Natural killer cell (primary cell): ENCODE results near the gene P3H2. TPM values are rescaled to one million over a fixed set of nuclear protein-coding genes. Genes with fewer than 3 reads are reported as not detected.

ENCODE experiments used
- ATAC-seq, 3 donors: fragments of 150-1000 bp in 2 of 3; fragments of 200-7000 bp in 1 of 3; cut with Tn5 transposase; 1 replicate in 1 of 3; 2 replicates in 2 of 3; pipeline ENCODE4 v1.10.0; 2021; ENCODE audit warnings: mild to moderate bottlenecking in 2 of 3, moderate library complexity in 2 of 3
- DNase-seq, 2 donors: peaks; one replicate each; pipeline versions ENCODE4 v3.0.0 to v3.0.0-alpha.2; 2013 to 2021; ENCODE audit warnings: mixed read lengths in 1 of 2
- H3K27ac ChIP-seq: one replicate; pipeline ENCODE4 v1.5.1; 2013; ENCODE audit warnings: mild to moderate bottlenecking, low read length
- H3K27me3 ChIP-seq: one replicate; pipeline ENCODE4 v1.6.1; 2013; ENCODE audit warnings: low read length; ENCODE audit not compliant: control insufficient read depth, insufficient read depth
- H3K36me3 ChIP-seq: one replicate; pipeline ENCODE4 v1.6.1; 2013; ENCODE audit warnings: low read length; ENCODE audit not compliant: control insufficient read depth, insufficient read depth
- H3K4me1 ChIP-seq: one replicate; pipeline ENCODE4 v1.6.1; 2013; ENCODE audit warnings: low read length; ENCODE audit not compliant: control insufficient read depth, insufficient read depth
- H3K4me3 ChIP-seq: one replicate; pipeline ENCODE4 v1.5.1; 2013; ENCODE audit warnings: low read length
- H3K9me3 ChIP-seq: one replicate; pipeline ENCODE4 v1.6.1; 2013; ENCODE audit warnings: low read length; ENCODE audit not compliant: control insufficient read depth, insufficient read depth
- H3K27ac Mint-ChIP-seq, 2 donors: one replicate each; pipeline ENCODE4 v1.8.0; 2022; ENCODE audit warnings: mild to moderate bottlenecking in 2 of 2, mixed read lengths in 2 of 2, moderate library complexity in 1 of 2
- H3K27me3 Mint-ChIP-seq, 2 donors: one replicate each; pipeline ENCODE4 v1.8.0; 2022; ENCODE audit warnings: low read depth in 2 of 2, mixed read lengths in 2 of 2
- H3K36me3 Mint-ChIP-seq: one replicate; pipeline ENCODE4 v1.8.0; 2022; ENCODE audit warnings: mixed read lengths
- H3K4me1 Mint-ChIP-seq, 2 donors: one replicate each; pipeline ENCODE4 v1.8.0; 2022; ENCODE audit warnings: mixed read lengths in 2 of 2
- H3K4me3 Mint-ChIP-seq: one replicate; pipeline ENCODE4 v1.8.0; 2022; ENCODE audit warnings: mild to moderate bottlenecking, moderate library complexity, mixed read lengths
- H3K9me3 Mint-ChIP-seq, 2 donors: one replicate each; pipeline ENCODE4 v1.8.0; 2022; ENCODE audit warnings: mixed read lengths in 2 of 2
- WGBS: methylation state at CpG from one replicate; pipeline ENCODE4 v1.1.7; 2013; ENCODE audit warnings: missing lambda C conversion rate; ENCODE audit not compliant: insufficient coverage; 5-methylcytosine and 5-hydroxymethylcytosine counted together
- intact Hi-C: fragments of 100-400 bp; cut with micrococcal nuclease; formaldehyde crosslinking; loops from one replicate; pipeline ENCODE4 v1.14.2; 2022
- total RNA-seq, 4 donors: library from RNA; stranded (reverse); fragments of 120-200 nt in 1 of 4; gene quantifications; one replicate each; pipeline versions ENCODE4 v1.2.3 to v1.2.4, GENCODE V29; 2013 to 2022
- TF ChIP-seq, protein P1 (sequence below): fragments of 200-600 bp; IDR thresholded peaks from one replicate; pipeline ENCODE4 v1.8.0; 2022; ENCODE audit warnings: antibody characterized with exemption

Gene P3H2
- total RNA-seq, 3 donors from 2014 or later (not counting 1 experiment from before 2014, with no cell fraction given), result 0.43 to 1.0 (median 0.64) TPM

DNA sequence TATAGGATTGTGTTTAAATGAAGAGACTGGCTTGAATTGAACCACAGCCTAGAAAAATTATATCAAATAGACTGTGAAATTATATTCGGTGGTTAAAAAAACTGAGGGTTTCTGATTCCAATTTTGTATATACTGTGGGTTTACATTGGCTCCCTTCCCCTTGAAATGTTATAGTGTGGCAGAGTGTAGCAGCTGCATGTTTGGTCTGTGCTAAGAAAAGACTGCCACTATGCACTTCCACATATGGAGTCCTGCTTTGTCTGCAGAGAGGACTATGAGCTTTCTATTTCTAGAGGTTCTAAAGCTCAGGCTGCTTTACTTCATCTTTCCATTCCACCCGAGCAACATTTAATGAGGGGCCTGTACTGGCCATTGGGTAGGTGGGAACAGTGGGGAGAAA, 112.3 kb downstream of the P3H2 start:
- 81% methylated on average over 2 of the region's 2 CpGs for WGBS
- Mint-ChIP-seq H3K4me3 (no peak overlapping the region), H3K27me3 (no peaks in the 10 kb centered on the region), H3K36me3 (no peaks in the 10 kb centered on the region), H3K9me3 (no peaks in the 10 kb centered on the region), H3K27ac (no peak overlapping the region), H3K4me1 (no peaks in the 10 kb centered on the region)
- Histone ChIP-seq H3K27me3 (no peaks in the 10 kb centered on the region), H3K27ac (no peak overlapping the region), H3K4me3 (no peak overlapping the region), H3K9me3 (no peaks in the 10 kb centered on the region), H3K36me3 (no peaks in the 10 kb centered on the region), H3K4me1 (no peaks in the 10 kb centered on the region)
- DNase-seq (no peak), ATAC-seq (no peak)
- TF ChIP-seq, protein P1, sequence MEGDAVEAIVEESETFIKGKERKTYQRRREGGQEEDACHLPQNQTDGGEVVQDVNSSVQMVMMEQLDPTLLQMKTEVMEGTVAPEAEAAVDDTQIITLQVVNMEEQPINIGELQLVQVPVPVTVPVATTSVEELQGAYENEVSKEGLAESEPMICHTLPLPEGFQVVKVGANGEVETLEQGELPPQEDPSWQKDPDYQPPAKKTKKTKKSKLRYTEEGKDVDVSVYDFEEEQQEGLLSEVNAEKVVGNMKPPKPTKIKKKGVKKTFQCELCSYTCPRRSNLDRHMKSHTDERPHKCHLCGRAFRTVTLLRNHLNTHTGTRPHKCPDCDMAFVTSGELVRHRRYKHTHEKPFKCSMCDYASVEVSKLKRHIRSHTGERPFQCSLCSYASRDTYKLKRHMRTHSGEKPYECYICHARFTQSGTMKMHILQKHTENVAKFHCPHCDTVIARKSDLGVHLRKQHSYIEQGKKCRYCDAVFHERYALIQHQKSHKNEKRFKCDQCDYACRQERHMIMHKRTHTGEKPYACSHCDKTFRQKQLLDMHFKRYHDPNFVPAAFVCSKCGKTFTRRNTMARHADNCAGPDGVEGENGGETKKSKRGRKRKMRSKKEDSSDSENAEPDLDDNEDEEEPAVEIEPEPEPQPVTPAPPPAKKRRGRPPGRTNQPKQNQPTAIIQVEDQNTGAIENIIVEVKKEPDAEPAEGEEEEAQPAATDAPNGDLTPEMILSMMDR, result no peak
- intact Hi-C loops, result no loop called here

DNA sequence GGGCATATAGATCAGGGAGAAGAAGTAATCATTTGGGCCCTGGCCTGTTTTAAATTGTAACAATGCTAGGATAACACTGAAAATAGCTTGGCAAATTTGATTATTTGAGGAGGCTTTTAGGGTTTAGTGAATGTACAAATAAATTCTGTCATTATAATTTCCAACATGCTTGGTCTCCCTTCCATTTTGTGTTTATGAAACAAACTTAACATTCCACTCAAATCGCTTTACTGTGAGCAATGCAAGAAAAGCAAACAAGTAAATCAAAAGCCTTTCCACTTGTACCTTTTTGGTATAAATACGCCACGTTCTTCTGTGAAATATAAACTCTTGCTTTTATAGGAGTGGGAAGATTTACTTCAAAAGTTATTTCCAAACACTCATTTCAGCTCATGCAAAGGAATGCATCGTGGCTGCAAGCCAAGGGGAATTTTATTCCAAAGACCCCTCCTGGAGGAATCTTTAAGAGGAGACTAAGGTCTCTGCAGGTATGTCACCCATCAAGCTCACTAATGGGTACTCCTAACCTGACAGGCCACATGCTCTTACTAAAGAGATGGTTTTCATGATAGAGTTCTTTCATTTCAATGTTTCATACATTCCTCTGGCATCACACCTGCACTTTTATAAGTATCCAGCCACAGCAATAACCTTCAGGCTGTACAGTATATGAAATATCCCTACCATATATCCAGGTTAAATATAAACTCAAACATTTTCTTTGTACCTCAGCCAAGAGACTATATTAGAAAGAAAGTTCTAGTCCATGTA, 115.2 kb downstream of the P3H2 start:
- Histone ChIP-seq H3K9me3 (no peaks in the 10 kb centered on the region), H3K27me3 (no peaks in the 10 kb centered on the region), H3K27ac (no peak overlapping the region), H3K4me3 (no peak overlapping the region), H3K36me3 (no peaks in the 10 kb centered on the region), H3K4me1 (no peaks in the 10 kb centered on the region)
- no peaks in the 10 kb centered on the region for H3K27me3 Mint-ChIP-seq
- ATAC-seq (no peak), DNase-seq (no peak)
- WGBS, result 77% methylated on average over 2 of the region's 4 CpGs
- TF ChIP-seq, protein P1, result no peak
- no peaks in the 10 kb centered on the region for H3K36me3 Mint-ChIP-seq
- H3K9me3 Mint-ChIP-seq, result no peaks in the 10 kb centered on the region
- H3K4me1 Mint-ChIP-seq, result no peaks in the 10 kb centered on the region
- intact Hi-C loops, result no loop called here
- no peak overlapping the region for H3K4me3 Mint-ChIP-seq
- H3K27ac Mint-ChIP-seq, result no peak overlapping the region

DNA sequence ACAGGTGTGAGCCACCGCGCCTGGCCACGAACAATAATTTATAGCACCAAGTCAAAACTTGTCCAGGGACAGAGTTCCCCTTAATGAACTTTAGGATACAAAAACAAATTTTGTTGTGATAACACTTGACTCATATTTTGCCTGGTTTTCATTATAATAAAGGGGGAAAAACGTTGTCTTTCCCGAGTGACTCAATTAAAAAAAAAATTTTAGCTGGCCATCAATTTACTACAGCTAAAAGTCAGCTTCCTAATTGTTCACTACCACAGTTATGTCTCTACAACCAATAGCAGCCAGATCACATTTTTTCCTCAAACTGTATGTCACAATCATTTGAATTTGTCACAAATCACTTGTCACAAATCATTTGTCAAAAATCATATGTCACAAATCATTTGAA, 116.0 kb downstream of the P3H2 start:
- Mint-ChIP-seq H3K27ac (no peak overlapping the region), H3K36me3 (no peaks in the 10 kb centered on the region), H3K9me3 (no peaks in the 10 kb centered on the region), H3K4me3 (no peak overlapping the region), H3K27me3 (no peaks in the 10 kb centered on the region), H3K4me1 (no peaks in the 10 kb centered on the region)
- intact Hi-C loops, result no loop called here
- no peak overlapping the region for H3K4me3 ChIP-seq
- no peaks in the 10 kb centered on the region for H3K36me3 ChIP-seq
- 90% methylated on average over 5 of the region's 5 CpGs for WGBS
- H3K27ac ChIP-seq, result no peak overlapping the region
- no peak for DNase-seq
- TF ChIP-seq, protein P1, result no peak
- H3K27me3 ChIP-seq, result no peaks in the 10 kb centered on the region
- H3K4me1 ChIP-seq, result no peaks in the 10 kb centered on the region
- ATAC-seq, result no peak
- no peaks in the 10 kb centered on the region for H3K9me3 ChIP-seq

DNA sequence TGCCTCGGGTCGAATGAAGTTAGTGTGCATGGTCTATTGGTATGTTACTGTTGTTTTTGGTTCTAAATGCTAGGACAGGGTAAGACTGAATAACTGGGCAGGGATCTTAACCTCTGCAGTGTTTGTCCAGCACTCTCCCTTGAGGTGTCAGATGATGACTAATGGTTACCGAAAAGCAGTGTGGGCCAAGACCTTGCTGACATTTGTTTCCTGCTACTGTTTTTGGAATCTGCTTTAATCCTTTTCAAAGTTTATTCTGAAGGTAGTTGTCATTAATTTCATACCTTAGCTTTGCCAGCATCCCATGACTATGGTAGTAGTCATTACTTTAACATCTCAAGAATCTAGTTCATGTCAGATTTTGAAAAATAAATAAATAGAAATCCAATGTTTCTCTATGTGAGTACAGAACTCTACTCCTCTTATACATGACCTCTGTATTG, 117.0 kb downstream of the P3H2 start:
- no peak for ATAC-seq
- H3K9me3 ChIP-seq, result no peaks in the 10 kb centered on the region
- Mint-ChIP-seq H3K9me3 (no peaks in the 10 kb centered on the region), H3K4me3 (no peak overlapping the region), H3K36me3 (no peaks in the 10 kb centered on the region), H3K27me3 (no peaks in the 10 kb centered on the region), H3K27ac (no peak overlapping the region), H3K4me1 (no peaks in the 10 kb centered on the region)
- no peaks in the 10 kb centered on the region for H3K4me1 ChIP-seq
- intact Hi-C loops, result no loop called here
- no peak overlapping the region for H3K27ac ChIP-seq
- H3K4me3 ChIP-seq, result no peak overlapping the region
- DNase-seq, result no peak
- H3K36me3 ChIP-seq, result no peaks in the 10 kb centered on the region
- H3K27me3 ChIP-seq, result no peaks in the 10 kb centered on the region
- TF ChIP-seq, protein P1, result no peak
- 88% methylated on average over 3 of the region's 3 CpGs for WGBS
